ENCODE results near the gene EAF2. TPM values are rescaled to one million over a fixed set of nuclear protein-coding genes. Genes with fewer than 3 reads are reported as not detected.

EAF2 gene
- total and polyA plus RNA-seq, 2 of the 13 experiments (the other 11 are each of a cell fraction or from before 2014, with no cell fraction given), result 4.0 to 14.6 TPM

GRCh38 chr3:121834671-121835464, at the start of gene EAF2, which contains the start of gene IQCB1 (continued):
- TF ChIP-seq, protein P1, sequence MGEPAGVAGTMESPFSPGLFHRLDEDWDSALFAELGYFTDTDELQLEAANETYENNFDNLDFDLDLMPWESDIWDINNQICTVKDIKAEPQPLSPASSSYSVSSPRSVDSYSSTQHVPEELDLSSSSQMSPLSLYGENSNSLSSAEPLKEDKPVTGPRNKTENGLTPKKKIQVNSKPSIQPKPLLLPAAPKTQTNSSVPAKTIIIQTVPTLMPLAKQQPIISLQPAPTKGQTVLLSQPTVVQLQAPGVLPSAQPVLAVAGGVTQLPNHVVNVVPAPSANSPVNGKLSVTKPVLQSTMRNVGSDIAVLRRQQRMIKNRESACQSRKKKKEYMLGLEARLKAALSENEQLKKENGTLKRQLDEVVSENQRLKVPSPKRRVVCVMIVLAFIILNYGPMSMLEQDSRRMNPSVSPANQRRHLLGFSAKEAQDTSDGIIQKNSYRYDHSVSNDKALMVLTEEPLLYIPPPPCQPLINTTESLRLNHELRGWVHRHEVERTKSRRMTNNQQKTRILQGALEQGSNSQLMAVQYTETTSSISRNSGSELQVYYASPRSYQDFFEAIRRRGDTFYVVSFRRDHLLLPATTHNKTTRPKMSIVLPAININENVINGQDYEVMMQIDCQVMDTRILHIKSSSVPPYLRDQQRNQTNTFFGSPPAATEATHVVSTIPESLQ (CRISPR knock-in tag; conservative IDR thresholded peaks at IDR 0.05), result no peak
- TF ChIP-seq, protein P2, sequence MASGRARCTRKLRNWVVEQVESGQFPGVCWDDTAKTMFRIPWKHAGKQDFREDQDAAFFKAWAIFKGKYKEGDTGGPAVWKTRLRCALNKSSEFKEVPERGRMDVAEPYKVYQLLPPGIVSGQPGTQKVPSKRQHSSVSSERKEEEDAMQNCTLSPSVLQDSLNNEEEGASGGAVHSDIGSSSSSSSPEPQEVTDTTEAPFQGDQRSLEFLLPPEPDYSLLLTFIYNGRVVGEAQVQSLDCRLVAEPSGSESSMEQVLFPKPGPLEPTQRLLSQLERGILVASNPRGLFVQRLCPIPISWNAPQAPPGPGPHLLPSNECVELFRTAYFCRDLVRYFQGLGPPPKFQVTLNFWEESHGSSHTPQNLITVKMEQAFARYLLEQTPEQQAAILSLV (CRISPR knock-in tag; IDR thresholded peaks at IDR 0.05; ENCODE audit: borderline replicate concordance), result peak; percentile 55; the same call in 1 of the 2 replicates
- TF ChIP-seq ZNF512B (CRISPR knock-in tag; IDR thresholded peaks at IDR 0.05; ENCODE audit: borderline replicate concordance) (peak; percentile 55; the same call in 1 of the 2 replicates), HNRNPLL (IDR thresholded peaks at IDR 0.05; ENCODE audit: low read depth, low read length, poor library complexity, severe bottlenecking) (peak; percentile 97), ZNF367 (CRISPR knock-in tag; IDR thresholded peaks at IDR 0.05; ENCODE audit: borderline replicate concordance) (no peak), HNRNPH1 (optimal IDR thresholded peaks at IDR 0.05; ENCODE audit: low read depth, low read length) (no peak), HOXA3 (CRISPR knock-in tag; IDR thresholded peaks at IDR 0.05) (peak; percentile 52; the same call in 1 of the 2 replicates), KAT8 (CRISPR knock-in tag; IDR thresholded peaks at IDR 0.05) (peak; percentile 83; the same call in 1 of the 2 replicates), CREB1 (IDR thresholded peaks at IDR 0.05) (peak; percentile 63; the same call in 1 of the 2 replicates), CREB1 (CRISPR knock-in tag; IDR thresholded peaks at IDR 0.05) (peak; percentile 90), ZFP90 (CRISPR knock-in tag; IDR thresholded peaks at IDR 0.05; ENCODE audit: borderline replicate concordance) (peak; percentile 80), IRF2 (CRISPR knock-in tag; IDR thresholded peaks at IDR 0.05) (0 out of 2 replicates have a peak, but pooled peaks have one; percentile 47), NFE2L1 (CRISPR knock-in tag; IDR thresholded peaks at IDR 0.05; ENCODE audit: borderline replicate concordance) (no peak), SP2 (CRISPR knock-in tag; IDR thresholded peaks at IDR 0.05) (peak; percentile 82)
- TF ChIP-seq, protein P3, sequence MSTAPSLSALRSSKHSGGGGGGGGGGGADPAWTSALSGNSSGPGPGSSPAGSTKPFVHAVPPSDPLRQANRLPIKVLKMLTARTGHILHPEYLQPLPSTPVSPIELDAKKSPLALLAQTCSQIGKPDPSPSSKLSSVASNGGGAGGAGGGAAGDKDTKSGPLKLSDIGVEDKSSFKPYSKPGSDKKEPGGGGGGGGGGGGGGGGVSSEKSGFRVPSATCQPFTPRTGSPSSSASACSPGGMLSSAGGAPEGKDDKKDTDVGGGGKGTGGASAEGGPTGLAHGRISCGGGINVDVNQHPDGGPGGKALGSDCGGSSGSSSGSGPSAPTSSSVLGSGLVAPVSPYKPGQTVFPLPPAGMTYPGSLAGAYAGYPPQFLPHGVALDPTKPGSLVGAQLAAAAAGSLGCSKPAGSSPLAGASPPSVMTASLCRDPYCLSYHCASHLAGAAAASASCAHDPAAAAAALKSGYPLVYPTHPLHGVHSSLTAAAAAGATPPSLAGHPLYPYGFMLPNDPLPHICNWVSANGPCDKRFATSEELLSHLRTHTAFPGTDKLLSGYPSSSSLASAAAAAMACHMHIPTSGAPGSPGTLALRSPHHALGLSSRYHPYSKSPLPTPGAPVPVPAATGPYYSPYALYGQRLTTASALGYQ (CRISPR knock-in tag; IDR thresholded peaks at IDR 0.05), result 0 out of 2 replicates have a peak, but pooled peaks have one; percentile 39
- TF ChIP-seq, protein P4, sequence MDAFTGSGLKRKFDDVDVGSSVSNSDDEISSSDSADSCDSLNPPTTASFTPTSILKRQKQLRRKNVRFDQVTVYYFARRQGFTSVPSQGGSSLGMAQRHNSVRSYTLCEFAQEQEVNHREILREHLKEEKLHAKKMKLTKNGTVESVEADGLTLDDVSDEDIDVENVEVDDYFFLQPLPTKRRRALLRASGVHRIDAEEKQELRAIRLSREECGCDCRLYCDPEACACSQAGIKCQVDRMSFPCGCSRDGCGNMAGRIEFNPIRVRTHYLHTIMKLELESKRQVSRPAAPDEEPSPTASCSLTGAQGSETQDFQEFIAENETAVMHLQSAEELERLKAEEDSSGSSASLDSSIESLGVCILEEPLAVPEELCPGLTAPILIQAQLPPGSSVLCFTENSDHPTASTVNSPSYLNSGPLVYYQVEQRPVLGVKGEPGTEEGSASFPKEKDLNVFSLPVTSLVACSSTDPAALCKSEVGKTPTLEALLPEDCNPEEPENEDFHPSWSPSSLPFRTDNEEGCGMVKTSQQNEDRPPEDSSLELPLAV (CRISPR knock-in tag; conservative IDR thresholded peaks at IDR 0.05; ENCODE audit: low read depth), result no peak
- TF ChIP-seq, protein P5, sequence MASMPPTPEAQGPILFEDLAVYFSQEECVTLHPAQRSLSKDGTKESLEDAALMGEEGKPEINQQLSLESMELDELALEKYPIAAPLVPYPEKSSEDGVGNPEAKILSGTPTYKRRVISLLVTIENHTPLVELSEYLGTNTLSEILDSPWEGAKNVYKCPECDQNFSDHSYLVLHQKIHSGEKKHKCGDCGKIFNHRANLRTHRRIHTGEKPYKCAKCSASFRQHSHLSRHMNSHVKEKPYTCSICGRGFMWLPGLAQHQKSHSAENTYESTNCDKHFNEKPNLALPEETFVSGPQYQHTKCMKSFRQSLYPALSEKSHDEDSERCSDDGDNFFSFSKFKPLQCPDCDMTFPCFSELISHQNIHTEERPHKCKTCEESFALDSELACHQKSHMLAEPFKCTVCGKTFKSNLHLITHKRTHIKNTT (CRISPR knock-in tag; IDR thresholded peaks at IDR 0.05), result no peak

Data from HepG2 (cell line).